Measurements from ENCODE around the gene UGP2. TPM values are rescaled to one million over a fixed set of nuclear protein-coding genes. Genes with fewer than 3 reads are reported as not detected.
A peak's percentile ranks its signal among the peaks of the same experiment; 100 is the strongest.

The UGP2 gene
- total RNA-seq, 1 experiment from 2014 or later = 883 TPM

GRCh38 chr2:63840785-63841253 is 877 bp upstream of the UGP2 start:
- Histone ChIP-seq H3K9me3 (ENCODE audit: control insufficient read depth, low read depth, low read length) (no peaks in the 10 kb centered on the region), H3K79me1 (ENCODE audit: insufficient read depth, low read depth, low read length, poor library complexity, severe bottlenecking) (no peaks in the 10 kb centered on the region), H3K79me2 (ENCODE audit: insufficient read depth, low read length) (peaks cover 41% of the 10 kb centered on the region), H3K9ac (ENCODE audit: extremely low read depth, insufficient read length, low read length) (peak overlapping the region; percentile 98), H3K18ac (ENCODE audit: insufficient read length, low read depth, low read length) (peak overlapping the region; percentile 73), H3K56ac (ENCODE audit: insufficient read length, low read depth, low read length) (no peak overlapping the region), H3K23me2 (ENCODE audit: insufficient read length, low read depth, low read length, poor library complexity, severe bottlenecking) (peaks cover 8% of the 10 kb centered on the region), H4K91ac (ENCODE audit: insufficient read length, low read depth, low read length) (no peak overlapping the region), H4K8ac (replicated peaks; ENCODE audit: insufficient read length, low read depth, low read length) (no peak overlapping the region), H2BK12ac (ENCODE audit: insufficient read length, low read depth, low read length) (no peak overlapping the region), H2BK20ac (ENCODE audit: low read depth, low read length, poor library complexity, severe bottlenecking) (no peak overlapping the region), H3T11ph (ENCODE audit: low read length) (no peak overlapping the region), H3K23ac (ENCODE audit: insufficient read length, low read depth, low read length) (no peak overlapping the region), H2BK15ac (ENCODE audit: low read depth, low read length) (no peak overlapping the region), H3K4me2 (ENCODE audit: insufficient read depth, insufficient read length, low read length) (peak overlapping the region; percentile 99), H3K4me1 (ENCODE audit: insufficient read depth, low read length) (no peaks in the 10 kb centered on the region), H2BK120ac (ENCODE audit: low read depth, low read length, poor library complexity, severe bottlenecking) (no peak overlapping the region), H4K5ac (ENCODE audit: insufficient read length, low read depth, low read length) (no peak overlapping the region), H3K27me3 (ENCODE audit: insufficient read depth, low read length) (no peaks in the 10 kb centered on the region), H3K4ac (ENCODE audit: low read depth, low read length) (no peak overlapping the region), H4K20me1 (ENCODE audit: control insufficient read depth, insufficient read depth, insufficient read length) (no peaks in the 10 kb centered on the region), H2BK5ac (ENCODE audit: insufficient read length, low read length) (no peak overlapping the region), H3K27ac (ENCODE audit: insufficient read length, low read depth, low read length) (peak overlapping the region; percentile 27), H2AK5ac (ENCODE audit: insufficient read length, low read length) (no peak overlapping the region), H3K14ac (ENCODE audit: insufficient read depth, low read length) (peak overlapping the region; percentile 55; the same call in 1 of the 2 replicates), H2AFZ (ENCODE audit: low read length) (no peak overlapping the region)
- peak; percentile 99 for DNase-seq
- peak overlapping the region; percentile 99 to 100 (median 99) for H3K27ac Mint-ChIP-seq
- H3K4me3 Mint-ChIP-seq = peak overlapping the region; percentile 99 to 100
- peaks cover 33 to 42% (median 39%) of the 10 kb centered on the region in 3 experiments for H3K36me3 Mint-ChIP-seq (ENCODE audit: insufficient read depth in 1 of 3, low read depth in 3 of 3)
- H3K4me1 Mint-ChIP-seq = peaks cover 37 to 45% of the 10 kb centered on the region in 2 experiments
- H3K27me3 Mint-ChIP-seq (ENCODE audit: low read depth) = no peaks in the 10 kb centered on the region
- WGBS (ENCODE audit: extremely low coverage, insufficient read length, low lambda C conversion rate) = no CpG with 5 or more reads among the region's 34 CpGs
- no peak for TF ChIP-seq CTCF (conservative IDR thresholded peaks at IDR 0.05)
- peaks cover 2% of the 10 kb centered on the region in 2 experiments; a peak in 2 of 5 replicates for H3K9me3 Mint-ChIP-seq

Data from H9 (cell line).